HG03039 (cell line): ENCODE data around the gene CACNA2D3.

ENCODE experiments used
- ATAC-seq: cut with Tn5 transposase; IDR thresholded peaks from one replicate; pipeline ENCODE4 v1.9.1; 2021; ENCODE audit warnings: mild to moderate bottlenecking, moderate library complexity; ENCODE audit not compliant: unreplicated experiment

Gene CACNA2D3

DNA sequence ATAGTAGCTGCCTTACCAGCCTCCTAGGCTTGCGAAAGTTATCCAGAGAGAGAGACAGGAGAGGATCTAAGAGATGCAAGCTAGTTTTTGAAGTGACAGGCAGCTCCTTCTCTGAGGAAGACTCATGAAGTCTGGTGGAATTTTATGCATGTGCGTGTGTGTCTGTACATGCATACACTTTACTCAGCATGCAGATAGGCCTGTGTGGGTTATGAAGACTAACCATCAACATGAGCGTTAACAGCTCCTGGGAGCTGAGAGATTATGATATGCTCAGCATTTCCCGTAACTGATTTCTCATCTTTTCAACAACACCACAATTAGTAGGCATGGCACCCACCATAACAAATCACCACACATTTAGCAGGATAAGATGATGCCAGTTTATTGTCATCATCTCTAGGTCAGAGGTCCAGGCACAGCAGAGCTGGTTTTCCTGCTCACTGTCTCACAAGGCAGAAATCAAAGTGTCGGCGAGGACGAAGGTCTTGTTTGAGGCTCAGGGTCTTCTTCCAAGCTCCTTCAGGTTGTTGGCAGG, 239.5 kb downstream of the CACNA2D3 start:
- no peak for ATAC-seq

DNA sequence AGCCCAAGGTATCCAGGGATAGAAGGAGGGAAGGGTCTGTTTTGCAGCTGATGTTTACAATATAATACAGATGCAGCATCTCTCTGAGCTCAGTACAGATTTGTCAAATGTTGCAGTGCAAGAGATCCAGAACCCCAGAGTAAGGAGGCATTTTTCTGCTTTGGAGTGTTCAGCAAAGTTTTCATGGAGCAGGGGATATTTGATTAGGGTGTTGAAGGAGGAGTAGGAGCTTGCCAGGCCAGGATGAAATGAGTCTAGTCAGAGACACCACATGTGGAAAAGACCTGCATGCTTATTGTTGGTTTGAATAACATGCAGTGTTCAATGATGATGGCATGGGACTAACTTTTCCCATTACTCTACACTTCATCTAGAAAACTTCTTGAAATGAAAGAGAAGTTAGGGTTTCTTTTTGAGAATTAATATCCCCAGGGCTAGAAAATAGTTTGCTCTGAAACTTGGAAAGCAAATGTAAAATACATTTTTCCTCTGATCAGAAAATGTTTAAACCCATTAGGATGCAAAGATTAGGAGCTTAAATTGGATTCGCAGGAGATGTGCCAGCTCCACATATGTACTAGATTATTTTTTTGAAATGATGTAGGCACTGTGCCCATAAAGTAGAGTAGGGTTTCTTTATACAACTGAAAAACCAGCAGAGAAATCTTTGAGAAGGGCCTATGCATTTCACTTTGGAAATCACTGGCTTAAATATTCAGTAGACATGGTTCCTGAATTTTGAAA, 243.8 kb downstream of the CACNA2D3 start:
- ATAC-seq: no peak

DNA sequence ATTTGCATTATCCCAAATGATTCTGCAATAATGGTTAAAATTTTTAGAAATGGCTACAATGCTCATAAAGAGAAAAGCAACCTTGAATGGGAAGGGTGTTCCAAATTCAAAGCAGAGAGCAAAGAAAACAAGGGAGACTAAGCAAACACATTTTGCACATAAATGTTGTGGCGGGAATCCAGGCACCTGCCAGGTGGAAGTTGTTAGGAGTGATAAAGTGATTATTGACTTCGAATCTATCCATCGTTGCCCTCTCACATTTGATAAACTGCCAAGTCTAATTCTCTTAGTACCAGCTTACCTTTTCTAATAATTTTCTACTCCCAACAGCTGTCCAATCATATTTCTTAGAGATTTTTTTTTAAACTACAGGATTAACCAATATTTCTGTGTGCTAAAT, 244.5 kb downstream of the CACNA2D3 start:
- ATAC-seq: no peak

DNA sequence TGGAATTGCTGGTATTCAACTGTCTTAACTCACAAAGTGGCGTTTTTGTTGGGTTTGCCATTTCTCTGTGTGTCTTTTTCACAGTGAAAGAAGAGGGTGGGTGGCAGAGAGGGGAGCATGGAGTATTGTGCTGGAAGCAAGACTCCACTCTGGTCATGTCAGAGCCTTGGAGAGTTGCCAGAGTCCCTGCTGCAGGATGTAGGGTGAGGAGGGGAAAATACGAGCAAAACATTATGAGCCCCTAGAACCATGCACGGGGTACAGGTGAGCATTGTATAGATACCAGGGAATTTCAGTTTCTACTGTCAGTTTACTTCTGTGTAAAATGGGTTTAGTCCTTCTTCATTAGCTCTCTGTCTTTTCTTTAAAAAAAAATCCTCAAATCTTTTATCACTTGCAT, 249.9 kb downstream of the CACNA2D3 start:
- ATAC-seq: no peak

DNA sequence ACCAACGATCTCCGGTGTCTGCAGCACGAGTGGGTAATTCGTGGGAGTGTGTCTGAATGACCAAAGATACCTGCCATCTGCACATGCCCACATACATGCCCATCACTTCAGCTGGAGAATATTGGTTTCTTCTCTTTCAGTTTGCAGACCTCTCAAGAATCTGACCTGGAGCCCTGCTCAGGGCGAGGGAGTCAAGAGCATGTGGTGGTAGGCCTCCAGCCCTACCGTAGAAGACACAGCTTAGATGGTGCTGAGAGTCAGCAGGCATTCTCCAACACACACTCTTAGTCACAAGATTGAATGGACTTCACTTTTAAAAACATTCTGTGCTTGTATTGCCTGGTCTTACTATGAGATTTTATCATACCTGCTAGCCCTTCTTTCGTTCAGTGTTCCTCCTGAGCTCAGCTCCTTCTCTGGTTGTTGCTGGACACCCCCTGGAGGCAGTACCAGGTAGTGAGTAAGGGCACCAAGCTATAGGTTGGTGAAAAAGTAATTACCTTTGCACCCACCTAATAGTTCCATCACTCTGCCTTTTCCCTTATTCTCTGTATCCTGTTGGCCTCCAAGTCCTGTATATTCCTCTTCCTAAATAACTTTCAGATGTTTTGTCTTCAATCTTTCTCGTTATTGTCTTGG, 252.0 kb downstream of the CACNA2D3 start:
- no peak for ATAC-seq

DNA sequence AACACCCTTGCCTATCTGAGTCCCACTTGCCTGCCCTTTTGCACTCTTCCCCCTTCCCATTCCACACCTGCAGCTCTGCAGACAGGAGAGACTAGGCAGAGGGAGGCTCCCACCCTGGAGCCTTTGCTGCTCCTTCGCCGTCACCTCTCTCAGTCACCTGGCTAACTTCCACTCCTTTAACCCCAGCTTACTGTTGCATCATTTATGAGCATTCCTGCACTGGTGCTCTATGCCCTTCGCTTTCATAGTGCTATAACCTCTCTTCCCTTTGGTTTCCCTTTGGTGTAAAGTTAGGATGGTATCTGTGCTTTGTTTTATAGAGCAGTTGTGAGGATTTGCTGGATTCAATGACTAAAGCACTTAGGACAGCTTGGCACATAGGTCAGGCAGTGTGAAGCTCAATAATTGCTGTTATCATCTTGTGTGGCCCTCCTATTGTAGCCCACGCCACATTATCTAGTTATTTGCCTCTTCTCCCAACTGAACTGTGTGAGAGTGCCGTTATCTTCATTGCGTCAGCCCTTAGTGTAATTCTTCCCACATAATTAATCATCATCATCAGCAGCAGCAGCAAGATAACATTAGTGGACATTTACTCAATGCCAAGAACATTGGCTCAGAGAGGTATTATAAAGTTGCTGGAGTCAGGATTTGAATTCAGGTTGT, 253.9 kb downstream of the CACNA2D3 start:
- no peak for ATAC-seq

DNA sequence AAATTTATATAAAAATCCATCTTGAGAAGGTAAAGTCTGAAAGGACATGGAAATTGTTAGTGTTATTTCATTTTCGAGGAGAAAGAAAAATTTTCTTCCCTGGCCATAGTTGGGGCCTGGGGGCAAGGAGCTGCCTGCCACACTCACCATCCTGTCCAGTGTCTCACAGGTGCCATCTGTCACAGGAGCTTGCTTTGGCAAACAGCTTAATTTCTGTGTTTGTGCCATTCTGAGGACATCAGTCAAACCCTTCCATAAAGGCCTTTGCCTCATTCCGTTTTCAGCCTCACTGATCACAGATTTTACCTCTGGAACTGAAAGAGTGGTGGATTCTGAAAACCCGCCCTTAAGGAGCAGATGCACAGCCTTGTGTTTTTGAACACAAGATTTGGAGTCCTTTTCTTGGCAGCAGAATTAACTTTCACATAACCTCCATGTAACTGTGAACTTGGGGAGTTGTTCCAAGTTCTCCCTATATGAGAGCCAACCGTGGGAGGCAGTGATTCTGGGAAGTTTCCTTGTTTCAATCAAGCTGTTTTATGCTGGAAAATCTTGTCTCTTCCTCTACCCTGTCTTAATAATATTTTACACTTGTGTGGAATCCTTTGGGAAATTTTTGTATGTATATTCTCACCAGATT, 254.7 kb downstream of the CACNA2D3 start:
- ATAC-seq: no peak

DNA sequence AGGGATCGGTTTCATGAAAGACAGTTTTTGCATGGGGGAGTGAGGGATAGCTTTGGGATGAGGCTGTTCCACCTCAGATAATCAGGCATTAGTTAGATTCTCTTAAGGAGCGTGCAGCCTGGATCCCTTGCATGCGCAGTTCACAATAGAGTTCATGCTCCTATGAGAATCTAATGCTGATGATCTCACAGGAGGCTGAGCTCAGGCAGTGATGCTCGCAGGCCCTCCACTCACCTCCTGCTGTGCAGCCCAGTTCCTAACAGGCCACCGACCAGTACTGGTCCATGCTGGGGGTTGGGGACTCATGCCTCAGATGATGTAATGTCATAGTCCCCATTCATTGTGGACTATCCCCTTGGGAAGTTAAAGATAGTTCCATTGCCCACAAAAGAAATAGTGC, 255.8 kb downstream of the CACNA2D3 start:
- no peak for ATAC-seq

DNA sequence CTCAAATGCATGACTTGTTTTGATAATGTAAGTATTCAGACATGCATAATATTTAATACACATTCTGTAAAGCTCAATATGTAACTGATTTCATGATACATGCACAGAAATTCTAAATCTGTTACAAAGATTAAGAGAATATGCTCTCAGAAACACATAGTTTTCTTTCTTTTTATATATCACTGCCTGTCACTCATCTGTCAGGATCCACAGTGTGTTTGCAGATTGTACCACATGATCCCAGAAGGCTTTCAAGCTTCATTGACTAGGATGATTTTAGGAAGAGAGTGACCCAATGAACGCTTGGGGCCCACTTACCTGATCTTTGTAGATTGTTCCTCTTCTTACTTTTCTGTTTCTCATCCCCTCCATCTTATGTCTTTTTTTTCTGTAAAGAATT, 261.9 kb downstream of the CACNA2D3 start:
- ATAC-seq: no peak

DNA sequence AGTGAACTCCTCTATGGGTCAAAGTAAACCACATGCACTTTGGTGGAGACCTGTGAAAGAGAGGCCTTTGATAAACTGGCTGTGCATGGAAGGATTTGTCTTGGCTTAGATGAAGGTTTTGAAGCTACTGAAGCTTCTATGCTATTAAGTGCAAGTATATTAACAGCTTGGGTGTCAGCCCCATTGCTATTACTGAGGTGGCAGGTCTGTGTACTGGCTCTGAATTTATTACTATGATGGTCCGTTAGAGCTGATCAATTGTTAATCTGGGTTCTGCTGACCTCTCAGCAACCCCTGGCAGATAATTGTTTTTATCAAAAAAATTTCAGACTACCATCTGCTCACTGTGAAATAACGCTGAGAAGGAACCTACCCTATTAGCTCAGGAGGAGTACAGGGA, 268.2 kb downstream of the CACNA2D3 start:
- no peak for ATAC-seq

DNA sequence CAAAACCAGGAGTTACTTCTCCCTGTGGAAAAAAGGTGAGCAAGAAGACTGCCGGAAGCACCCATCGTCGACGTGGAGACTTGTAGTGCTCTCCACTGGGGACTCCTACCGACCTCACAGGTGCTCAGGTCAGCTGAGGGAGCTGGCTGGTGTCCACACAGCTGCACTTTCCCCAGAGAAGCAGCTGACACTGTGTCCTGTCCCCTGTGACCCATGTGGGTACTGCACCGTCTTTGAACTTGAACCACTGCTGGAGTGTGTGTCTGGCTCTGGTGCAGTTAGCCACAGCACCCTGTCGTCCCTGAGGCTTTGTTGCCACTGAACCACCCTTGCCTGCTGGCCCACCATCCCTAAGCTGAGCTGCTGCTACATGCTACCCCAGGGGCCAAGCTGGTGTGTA, 270.8 kb downstream of the CACNA2D3 start:
- ATAC-seq: no peak

DNA sequence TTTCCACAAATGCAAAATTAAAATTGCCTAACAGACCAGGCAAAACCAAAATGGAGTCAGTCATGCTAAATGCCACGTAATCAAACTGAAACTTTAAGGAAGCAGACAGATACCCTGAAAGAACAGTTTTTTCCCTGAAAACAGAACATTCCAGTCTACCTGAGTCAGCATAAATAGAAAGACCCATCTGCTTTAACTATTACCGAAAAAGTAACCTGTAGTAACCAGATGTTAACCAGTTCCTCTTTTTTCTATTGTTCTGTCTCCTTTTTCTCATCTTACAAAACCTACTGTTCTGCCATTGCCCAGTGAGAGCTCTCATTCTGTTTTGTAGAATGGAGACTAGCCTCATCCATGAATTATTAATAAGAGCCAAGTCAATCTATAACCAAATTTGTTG, 286.0 kb downstream of the CACNA2D3 start:
- ATAC-seq: no peak

DNA sequence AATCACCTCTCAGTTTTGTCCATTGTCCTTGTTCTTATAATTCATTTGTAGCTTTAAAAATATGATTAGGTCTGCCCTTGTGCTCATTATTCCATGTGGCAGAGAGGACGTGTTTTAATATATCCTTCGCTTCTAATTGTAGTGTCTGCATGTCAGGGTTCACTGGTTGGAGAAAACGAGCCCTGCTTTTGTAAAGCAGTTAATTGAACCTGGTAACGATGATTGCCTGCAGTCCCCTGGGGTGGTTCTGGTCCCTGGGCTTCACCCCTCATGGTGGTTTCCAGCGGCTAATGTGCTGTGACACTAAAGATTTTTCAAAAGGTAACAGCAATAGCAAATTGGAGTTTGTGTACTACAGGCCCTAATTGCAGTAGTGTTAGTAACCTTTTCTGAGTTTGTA, 299.6 kb downstream of the CACNA2D3 start:
- no peak for ATAC-seq

DNA sequence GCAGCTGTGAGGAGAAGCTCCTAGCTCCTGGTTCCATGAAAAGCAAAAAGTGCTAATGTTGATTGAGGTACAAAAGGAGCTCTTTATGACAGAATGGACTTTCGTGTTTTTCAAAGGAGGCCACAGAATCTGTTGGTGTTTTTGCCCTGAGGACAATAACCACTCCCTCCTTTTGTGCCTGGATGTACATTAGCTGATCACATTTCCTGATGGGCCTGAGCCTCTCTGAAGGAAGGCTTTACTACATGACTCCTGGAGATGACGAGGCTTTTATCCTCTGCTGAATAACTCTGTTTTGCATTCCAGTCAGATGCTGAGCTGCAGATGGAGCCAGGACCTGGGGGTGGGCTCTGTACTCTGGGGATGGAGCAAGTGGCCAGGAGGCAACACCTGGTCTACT, 301.9 kb downstream of the CACNA2D3 start:
- no peak for ATAC-seq

DNA sequence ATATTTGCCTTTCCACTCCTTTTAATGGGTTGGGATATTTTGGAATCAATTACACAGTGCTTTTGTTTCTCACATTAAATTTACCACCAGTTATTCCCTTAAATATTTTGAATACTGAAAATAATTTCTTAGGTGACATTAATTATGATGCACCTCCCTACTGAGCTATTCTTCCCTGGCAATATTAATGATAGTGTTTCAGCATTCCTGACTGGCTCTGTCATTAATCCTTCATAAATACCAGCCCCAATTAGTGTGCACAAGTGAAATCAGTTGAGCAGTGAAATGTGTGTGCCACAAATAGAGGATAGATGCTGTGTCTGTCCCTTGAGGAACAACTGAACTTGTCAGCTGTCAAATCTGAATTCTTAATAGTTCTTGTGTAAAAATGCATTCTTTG, 304.0 kb downstream of the CACNA2D3 start:
- no peak for ATAC-seq

DNA sequence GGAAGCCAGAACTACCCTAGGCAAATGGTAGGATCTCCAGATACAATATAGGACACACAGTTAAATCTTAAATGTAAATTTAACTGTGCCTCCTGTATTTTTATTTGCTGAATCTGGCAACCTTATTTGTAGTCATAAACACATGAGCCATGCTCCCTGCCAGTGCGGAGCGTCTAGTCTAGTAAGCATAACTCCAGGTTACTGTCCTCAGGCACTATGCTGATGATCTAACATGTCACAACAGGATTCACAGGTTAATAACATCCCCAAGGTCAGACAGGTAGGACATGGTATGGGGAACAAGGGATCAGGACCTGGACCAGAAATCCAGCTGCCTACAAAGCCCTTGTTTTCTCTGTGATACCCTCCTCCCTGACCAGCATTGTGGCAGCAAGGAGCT, 305.1 kb downstream of the CACNA2D3 start:
- ATAC-seq: no peak

DNA sequence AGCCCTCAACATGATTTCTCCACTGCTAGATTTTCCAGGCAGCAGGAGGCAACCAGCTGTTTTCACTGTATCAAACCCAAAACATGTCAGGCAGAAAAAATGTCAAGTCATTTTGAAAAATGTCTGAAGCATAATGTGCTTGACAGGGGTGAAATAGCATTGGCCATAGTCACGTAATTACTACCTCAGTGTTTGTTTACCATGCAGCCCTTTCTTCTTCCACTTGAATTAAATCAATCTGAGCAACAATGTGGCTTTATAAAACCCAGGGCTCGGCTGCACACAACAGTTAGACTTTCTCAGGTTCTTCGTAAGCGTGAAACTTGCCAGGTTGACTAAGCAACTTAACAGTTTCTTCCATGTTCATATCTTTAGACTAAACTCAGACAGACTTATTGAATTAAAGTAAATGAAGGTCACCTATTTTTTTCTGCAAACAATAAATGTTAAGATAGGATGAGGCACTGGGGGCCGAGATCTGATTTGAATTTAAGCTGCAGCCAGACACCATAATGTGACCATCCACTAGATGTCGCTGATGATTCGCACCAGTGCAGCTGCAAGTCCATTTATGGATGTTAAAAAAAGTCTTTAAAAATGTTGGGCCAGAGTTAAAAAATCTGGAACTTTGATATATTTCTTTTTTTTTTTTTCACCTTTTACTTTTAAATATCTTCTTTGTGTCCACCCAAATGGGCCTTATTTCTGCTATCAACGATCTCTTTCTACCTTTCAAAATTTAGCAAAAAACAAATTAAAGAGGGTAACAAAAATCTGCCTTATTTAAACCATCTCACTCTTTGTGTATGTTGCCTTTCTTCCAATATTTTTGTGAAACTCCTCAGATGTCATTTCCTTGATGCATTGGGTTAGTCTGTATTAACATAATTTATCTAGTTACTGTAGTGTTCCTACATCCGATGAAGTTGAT, 305.9 kb downstream of the CACNA2D3 start:
- ATAC-seq: no peak

DNA sequence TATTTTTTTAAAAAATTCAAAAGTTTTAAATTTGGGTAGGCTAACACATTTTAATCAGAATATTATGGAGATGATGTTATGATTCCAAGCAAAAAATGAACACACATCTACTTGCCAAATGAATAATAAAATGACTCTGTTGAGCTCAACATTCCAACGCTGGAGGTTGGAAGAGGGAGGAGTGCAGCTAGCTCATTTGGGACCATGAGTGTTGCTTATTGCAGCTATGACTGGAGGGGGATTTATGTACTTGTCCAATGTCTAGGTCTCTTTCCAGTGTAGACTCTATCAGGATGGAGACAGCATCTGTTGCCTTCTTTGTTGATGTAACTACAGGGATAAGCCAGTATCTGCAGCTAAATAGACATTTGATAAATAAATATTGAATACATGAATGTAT, 310.6 kb downstream of the CACNA2D3 start:
- no peak for ATAC-seq

DNA sequence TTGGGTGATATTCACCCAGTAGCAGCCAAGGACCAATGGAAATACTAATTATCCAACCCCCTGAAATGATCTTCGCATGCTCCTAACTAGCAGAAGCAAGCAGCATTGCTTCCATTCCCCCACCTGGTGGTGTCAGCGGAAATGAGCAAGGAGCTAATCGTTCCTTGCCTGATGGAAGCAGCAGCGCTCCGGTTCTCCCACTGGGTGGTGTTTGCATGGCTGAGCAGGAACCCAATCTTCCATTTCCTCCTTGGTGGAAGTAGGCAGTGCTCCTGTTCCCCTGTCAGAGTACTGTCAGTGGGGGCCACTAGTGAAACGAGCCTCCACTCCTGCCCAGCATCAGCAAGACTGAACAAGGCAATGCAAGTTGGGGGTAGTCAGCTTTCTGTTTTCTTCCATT, 311.5 kb downstream of the CACNA2D3 start:
- ATAC-seq: no peak

DNA sequence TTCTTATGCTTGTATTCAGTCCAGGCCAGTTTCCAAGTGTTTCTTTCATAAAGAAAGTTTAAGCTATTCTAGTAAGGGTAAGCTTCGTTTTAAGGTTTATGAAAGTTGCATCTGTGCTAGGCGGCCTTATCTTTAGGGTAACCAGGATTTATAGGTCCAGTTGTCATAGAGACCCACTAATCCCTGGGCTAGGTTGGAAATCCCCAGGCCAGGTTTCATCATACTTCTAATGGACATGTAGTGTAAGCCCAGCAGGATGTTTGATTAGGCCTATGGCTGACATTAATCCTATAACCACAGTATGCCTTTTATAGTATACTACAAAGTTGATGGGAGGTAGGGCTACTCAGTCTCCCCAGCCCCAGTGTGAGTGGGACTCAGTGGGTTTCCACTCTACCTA, 312.4 kb downstream of the CACNA2D3 start:
- no peak for ATAC-seq
